H1 (cell line): ENCODE data around the gene GPR17. TPM values are rescaled to one million over a fixed set of nuclear protein-coding genes. Genes with fewer than 3 reads are reported as not detected.

Experiments
- SAP30 ChIP-seq: fragments of 300-600 bp; sonication (generic); IDR thresholded peaks from 2 replicates; pipeline ENCODE4 v1.7.1; 2012; ENCODE audit warnings: low read length, moderate library complexity, mild to moderate bottlenecking, inconsistent platforms; ENCODE audit not compliant: insufficient read depth, insufficient replicate concordance
- TBP ChIP-seq: IDR thresholded peaks from 2 replicates; pipeline ENCODE4 v1.6.1; 2011; ENCODE audit warnings: low read depth, low read length, improper control_type of control experiment
- polyA plus RNA-seq, 7 experiments: library from polyadenylated mRNA; depleted of rRNA in 3 of 7; stranded (reverse) in 5 of 7; unstranded in 2 of 7; fragments of >200 nt in 5 of 7; fragments of 200-250 nt in 2 of 7; gene quantifications; 1 replicate in 5 of 7; 2 replicates in 1 of 7; 4 replicates in 1 of 7; pipeline versions ENCODE4 v1.2.1 to v1.2.3, GENCODE V29; 2011 to 2013; ENCODE audit warnings: missing spikeins in 2 of 7, mixed read lengths in 2 of 7
- total RNA-seq: library from RNA; stranded (reverse); fragmentation: NEBNext Ultra II Directional; extraction: Animal tissue kit (Norgen Biotek cat#: 25700); gene quantifications from 2 replicates; pipeline ENCODE4 v1.2.1, GENCODE V29; 2021
- TF ChIP-seq, protein P1 (sequence below): fragments of 300-600 bp; sonication (generic); IDR thresholded peaks from 2 replicates; pipeline ENCODE4 v1.7.1; 2012; ENCODE audit warnings: low read length, moderate library complexity, mild to moderate bottlenecking, inconsistent platforms; ENCODE audit not compliant: insufficient replicate concordance

GPR17 gene
- total and polyA plus RNA-seq, 2 of the 8 experiments (the other 6 are each of a cell fraction or from before 2014, with no cell fraction given) = 0.03 TPM; not detected in 1

DNA sequence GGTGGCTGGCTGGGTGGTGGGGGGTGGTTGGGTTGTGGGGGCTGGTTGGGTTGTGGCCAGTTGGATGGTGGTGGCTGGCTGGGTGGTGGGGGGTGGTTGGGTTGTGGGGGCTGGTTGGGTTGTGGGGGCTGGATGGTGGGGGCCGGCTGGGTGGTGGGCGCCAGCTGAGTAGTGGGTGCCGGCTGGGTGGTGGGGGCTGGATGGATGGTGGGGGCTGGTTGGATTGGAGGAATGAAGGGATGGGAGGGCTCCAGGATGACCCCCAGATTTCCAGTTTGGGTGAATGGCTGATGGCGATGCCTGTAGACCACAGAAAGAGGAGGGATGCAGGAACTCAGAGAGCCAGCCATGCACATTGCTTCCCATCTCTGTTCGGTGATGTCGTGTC, 26.8 kb upstream of the GPR17 start (continued):
- TF ChIP-seq, protein P1, sequence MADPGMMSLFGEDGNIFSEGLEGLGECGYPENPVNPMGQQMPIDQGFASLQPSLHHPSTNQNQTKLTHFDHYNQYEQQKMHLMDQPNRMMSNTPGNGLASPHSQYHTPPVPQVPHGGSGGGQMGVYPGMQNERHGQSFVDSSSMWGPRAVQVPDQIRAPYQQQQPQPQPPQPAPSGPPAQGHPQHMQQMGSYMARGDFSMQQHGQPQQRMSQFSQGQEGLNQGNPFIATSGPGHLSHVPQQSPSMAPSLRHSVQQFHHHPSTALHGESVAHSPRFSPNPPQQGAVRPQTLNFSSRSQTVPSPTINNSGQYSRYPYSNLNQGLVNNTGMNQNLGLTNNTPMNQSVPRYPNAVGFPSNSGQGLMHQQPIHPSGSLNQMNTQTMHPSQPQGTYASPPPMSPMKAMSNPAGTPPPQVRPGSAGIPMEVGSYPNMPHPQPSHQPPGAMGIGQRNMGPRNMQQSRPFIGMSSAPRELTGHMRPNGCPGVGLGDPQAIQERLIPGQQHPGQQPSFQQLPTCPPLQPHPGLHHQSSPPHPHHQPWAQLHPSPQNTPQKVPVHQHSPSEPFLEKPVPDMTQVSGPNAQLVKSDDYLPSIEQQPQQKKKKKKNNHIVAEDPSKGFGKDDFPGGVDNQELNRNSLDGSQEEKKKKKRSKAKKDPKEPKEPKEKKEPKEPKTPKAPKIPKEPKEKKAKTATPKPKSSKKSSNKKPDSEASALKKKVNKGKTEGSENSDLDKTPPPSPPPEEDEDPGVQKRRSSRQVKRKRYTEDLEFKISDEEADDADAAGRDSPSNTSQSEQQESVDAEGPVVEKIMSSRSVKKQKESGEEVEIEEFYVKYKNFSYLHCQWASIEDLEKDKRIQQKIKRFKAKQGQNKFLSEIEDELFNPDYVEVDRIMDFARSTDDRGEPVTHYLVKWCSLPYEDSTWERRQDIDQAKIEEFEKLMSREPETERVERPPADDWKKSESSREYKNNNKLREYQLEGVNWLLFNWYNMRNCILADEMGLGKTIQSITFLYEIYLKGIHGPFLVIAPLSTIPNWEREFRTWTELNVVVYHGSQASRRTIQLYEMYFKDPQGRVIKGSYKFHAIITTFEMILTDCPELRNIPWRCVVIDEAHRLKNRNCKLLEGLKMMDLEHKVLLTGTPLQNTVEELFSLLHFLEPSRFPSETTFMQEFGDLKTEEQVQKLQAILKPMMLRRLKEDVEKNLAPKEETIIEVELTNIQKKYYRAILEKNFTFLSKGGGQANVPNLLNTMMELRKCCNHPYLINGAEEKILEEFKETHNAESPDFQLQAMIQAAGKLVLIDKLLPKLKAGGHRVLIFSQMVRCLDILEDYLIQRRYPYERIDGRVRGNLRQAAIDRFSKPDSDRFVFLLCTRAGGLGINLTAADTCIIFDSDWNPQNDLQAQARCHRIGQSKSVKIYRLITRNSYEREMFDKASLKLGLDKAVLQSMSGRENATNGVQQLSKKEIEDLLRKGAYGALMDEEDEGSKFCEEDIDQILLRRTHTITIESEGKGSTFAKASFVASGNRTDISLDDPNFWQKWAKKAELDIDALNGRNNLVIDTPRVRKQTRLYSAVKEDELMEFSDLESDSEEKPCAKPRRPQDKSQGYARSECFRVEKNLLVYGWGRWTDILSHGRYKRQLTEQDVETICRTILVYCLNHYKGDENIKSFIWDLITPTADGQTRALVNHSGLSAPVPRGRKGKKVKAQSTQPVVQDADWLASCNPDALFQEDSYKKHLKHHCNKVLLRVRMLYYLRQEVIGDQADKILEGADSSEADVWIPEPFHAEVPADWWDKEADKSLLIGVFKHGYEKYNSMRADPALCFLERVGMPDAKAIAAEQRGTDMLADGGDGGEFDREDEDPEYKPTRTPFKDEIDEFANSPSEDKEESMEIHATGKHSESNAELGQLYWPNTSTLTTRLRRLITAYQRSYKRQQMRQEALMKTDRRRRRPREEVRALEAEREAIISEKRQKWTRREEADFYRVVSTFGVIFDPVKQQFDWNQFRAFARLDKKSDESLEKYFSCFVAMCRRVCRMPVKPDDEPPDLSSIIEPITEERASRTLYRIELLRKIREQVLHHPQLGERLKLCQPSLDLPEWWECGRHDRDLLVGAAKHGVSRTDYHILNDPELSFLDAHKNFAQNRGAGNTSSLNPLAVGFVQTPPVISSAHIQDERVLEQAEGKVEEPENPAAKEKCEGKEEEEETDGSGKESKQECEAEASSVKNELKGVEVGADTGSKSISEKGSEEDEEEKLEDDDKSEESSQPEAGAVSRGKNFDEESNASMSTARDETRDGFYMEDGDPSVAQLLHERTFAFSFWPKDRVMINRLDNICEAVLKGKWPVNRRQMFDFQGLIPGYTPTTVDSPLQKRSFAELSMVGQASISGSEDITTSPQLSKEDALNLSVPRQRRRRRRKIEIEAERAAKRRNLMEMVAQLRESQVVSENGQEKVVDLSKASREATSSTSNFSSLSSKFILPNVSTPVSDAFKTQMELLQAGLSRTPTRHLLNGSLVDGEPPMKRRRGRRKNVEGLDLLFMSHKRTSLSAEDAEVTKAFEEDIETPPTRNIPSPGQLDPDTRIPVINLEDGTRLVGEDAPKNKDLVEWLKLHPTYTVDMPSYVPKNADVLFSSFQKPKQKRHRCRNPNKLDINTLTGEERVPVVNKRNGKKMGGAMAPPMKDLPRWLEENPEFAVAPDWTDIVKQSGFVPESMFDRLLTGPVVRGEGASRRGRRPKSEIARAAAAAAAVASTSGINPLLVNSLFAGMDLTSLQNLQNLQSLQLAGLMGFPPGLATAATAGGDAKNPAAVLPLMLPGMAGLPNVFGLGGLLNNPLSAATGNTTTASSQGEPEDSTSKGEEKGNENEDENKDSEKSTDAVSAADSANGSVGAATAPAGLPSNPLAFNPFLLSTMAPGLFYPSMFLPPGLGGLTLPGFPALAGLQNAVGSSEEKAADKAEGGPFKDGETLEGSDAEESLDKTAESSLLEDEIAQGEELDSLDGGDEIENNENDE = no peak
- no peak for TF ChIP-seq TBP
- TF ChIP-seq SAP30 = no peak
